Ishikawa (cell line): ENCODE results near the gene ZFP69.

Experiments used
- CEBPB ChIP-seq: IDR thresholded peaks from 2 replicates; pipeline ENCODE4 v1.6.1; 2012
- EP300 ChIP-seq: IDR thresholded peaks from 2 replicates; pipeline ENCODE4 v1.6.1; 2012; ENCODE audit warnings: borderline replicate concordance
- FOXM1 ChIP-seq: IDR thresholded peaks from 2 replicates; pipeline ENCODE4 v1.6.1; 2012; ENCODE audit warnings: low read depth, borderline replicate concordance
- RAD21 ChIP-seq: IDR thresholded peaks from 2 replicates; pipeline ENCODE4 v1.6.1; 2012; ENCODE audit warnings: low read depth
- TAF1 ChIP-seq: IDR thresholded peaks from 2 replicates; pipeline ENCODE4 v1.6.1; 2012; ENCODE audit warnings: low read depth, mild to moderate bottlenecking
- YY1 ChIP-seq: IDR thresholded peaks from 2 replicates; pipeline ENCODE4 v1.6.1; 2012; ENCODE audit warnings: low read depth
- ZBTB7A ChIP-seq: IDR thresholded peaks from 2 replicates; pipeline ENCODE4 v1.6.1; 2012; ENCODE audit warnings: low read depth
- TF ChIP-seq, protein P1 (sequence below): IDR thresholded peaks from 2 replicates; pipeline ENCODE4 v1.6.1; 2012; ENCODE audit warnings: low read depth, mild to moderate bottlenecking
- TF ChIP-seq, protein P2 (sequence below): IDR thresholded peaks from 2 replicates; pipeline ENCODE4 v1.6.1; 2012

DNA sequence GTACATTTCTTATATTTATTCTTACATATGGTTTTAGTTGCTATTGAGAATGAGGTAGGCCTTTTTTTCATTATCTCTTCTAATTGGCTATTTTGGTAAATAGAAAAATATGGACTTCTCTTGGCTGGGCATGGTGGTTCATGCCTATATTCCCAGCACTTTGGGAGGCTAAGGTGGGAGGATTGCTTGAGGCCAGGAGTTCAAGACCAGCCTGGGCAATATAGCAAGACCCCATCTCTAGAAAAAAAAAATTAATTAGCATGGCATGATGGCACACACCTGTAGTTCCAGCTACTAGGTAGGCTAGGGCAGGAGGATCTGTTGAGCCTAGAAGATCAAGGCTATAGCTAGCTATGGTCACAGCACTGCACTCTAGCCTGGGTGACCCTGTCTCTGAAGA lies 57.5 kb downstream of the ZFP69 start:
- TF ChIP-seq TAF1 (no peak), RAD21 (no peak), CEBPB (no peak), EP300 (no peak), FOXM1 (no peak), ZBTB7A (no peak), YY1 (no peak)
- TF ChIP-seq, protein P1, sequence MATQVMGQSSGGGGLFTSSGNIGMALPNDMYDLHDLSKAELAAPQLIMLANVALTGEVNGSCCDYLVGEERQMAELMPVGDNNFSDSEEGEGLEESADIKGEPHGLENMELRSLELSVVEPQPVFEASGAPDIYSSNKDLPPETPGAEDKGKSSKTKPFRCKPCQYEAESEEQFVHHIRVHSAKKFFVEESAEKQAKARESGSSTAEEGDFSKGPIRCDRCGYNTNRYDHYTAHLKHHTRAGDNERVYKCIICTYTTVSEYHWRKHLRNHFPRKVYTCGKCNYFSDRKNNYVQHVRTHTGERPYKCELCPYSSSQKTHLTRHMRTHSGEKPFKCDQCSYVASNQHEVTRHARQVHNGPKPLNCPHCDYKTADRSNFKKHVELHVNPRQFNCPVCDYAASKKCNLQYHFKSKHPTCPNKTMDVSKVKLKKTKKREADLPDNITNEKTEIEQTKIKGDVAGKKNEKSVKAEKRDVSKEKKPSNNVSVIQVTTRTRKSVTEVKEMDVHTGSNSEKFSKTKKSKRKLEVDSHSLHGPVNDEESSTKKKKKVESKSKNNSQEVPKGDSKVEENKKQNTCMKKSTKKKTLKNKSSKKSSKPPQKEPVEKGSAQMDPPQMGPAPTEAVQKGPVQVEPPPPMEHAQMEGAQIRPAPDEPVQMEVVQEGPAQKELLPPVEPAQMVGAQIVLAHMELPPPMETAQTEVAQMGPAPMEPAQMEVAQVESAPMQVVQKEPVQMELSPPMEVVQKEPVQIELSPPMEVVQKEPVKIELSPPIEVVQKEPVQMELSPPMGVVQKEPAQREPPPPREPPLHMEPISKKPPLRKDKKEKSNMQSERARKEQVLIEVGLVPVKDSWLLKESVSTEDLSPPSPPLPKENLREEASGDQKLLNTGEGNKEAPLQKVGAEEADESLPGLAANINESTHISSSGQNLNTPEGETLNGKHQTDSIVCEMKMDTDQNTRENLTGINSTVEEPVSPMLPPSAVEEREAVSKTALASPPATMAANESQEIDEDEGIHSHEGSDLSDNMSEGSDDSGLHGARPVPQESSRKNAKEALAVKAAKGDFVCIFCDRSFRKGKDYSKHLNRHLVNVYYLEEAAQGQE = no peak
- TF ChIP-seq, protein P2, sequence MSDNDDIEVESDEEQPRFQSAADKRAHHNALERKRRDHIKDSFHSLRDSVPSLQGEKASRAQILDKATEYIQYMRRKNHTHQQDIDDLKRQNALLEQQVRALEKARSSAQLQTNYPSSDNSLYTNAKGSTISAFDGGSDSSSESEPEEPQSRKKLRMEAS = no peak
